Natural killer cell (primary cell): ENCODE data around the gene GPR35. TPM values are rescaled to one million over a fixed set of nuclear protein-coding genes. Genes with fewer than 3 reads are reported as not detected.

ENCODE experiments used
- ATAC-seq, 3 donors: fragments of 150-1000 bp in 2 of 3; fragments of 200-7000 bp in 1 of 3; cut with Tn5 transposase; 1 replicate in 1 of 3; 2 replicates in 2 of 3; pipeline ENCODE4 v1.10.0; 2021; ENCODE audit warnings: mild to moderate bottlenecking in 2 of 3, moderate library complexity in 2 of 3
- DNase-seq, 2 donors: peaks; one replicate each; pipeline versions ENCODE4 v3.0.0 to v3.0.0-alpha.2; 2013 to 2021; ENCODE audit warnings: mixed read lengths in 1 of 2
- H3K27ac ChIP-seq: one replicate; pipeline ENCODE4 v1.5.1; 2013; ENCODE audit warnings: mild to moderate bottlenecking, low read length
- H3K27me3 ChIP-seq: one replicate; pipeline ENCODE4 v1.6.1; 2013; ENCODE audit warnings: low read length; ENCODE audit not compliant: control insufficient read depth, insufficient read depth
- H3K36me3 ChIP-seq: one replicate; pipeline ENCODE4 v1.6.1; 2013; ENCODE audit warnings: low read length; ENCODE audit not compliant: control insufficient read depth, insufficient read depth
- H3K4me1 ChIP-seq: one replicate; pipeline ENCODE4 v1.6.1; 2013; ENCODE audit warnings: low read length; ENCODE audit not compliant: control insufficient read depth, insufficient read depth
- H3K4me3 ChIP-seq: one replicate; pipeline ENCODE4 v1.5.1; 2013; ENCODE audit warnings: low read length
- H3K9me3 ChIP-seq: one replicate; pipeline ENCODE4 v1.6.1; 2013; ENCODE audit warnings: low read length; ENCODE audit not compliant: control insufficient read depth, insufficient read depth
- H3K27ac Mint-ChIP-seq, 2 donors: one replicate each; pipeline ENCODE4 v1.8.0; 2022; ENCODE audit warnings: mild to moderate bottlenecking in 2 of 2, mixed read lengths in 2 of 2, moderate library complexity in 1 of 2
- H3K27me3 Mint-ChIP-seq, 2 donors: one replicate each; pipeline ENCODE4 v1.8.0; 2022; ENCODE audit warnings: low read depth in 2 of 2, mixed read lengths in 2 of 2
- H3K36me3 Mint-ChIP-seq: one replicate; pipeline ENCODE4 v1.8.0; 2022; ENCODE audit warnings: mixed read lengths
- H3K4me1 Mint-ChIP-seq, 2 donors: one replicate each; pipeline ENCODE4 v1.8.0; 2022; ENCODE audit warnings: mixed read lengths in 2 of 2
- H3K4me3 Mint-ChIP-seq: one replicate; pipeline ENCODE4 v1.8.0; 2022; ENCODE audit warnings: mild to moderate bottlenecking, moderate library complexity, mixed read lengths
- H3K9me3 Mint-ChIP-seq, 2 donors: one replicate each; pipeline ENCODE4 v1.8.0; 2022; ENCODE audit warnings: mixed read lengths in 2 of 2
- WGBS: methylation state at CpG from one replicate; pipeline ENCODE4 v1.1.7; 2013; ENCODE audit warnings: missing lambda C conversion rate; ENCODE audit not compliant: insufficient coverage; 5-methylcytosine and 5-hydroxymethylcytosine counted together
- intact Hi-C: fragments of 100-400 bp; cut with micrococcal nuclease; formaldehyde crosslinking; loops from one replicate; pipeline ENCODE4 v1.14.2; 2022
- total RNA-seq, 4 donors: library from RNA; stranded (reverse); fragments of 120-200 nt in 1 of 4; gene quantifications; one replicate each; pipeline versions ENCODE4 v1.2.3 to v1.2.4, GENCODE V29; 2013 to 2022
- TF ChIP-seq, protein P1 (sequence below): fragments of 200-600 bp; IDR thresholded peaks from one replicate; pipeline ENCODE4 v1.8.0; 2022; ENCODE audit warnings: antibody characterized with exemption

The GPR35 gene
- total RNA-seq, 3 donors from 2014 or later (not counting 1 experiment from before 2014, with no cell fraction given), result 10.6 to 19.7 (median 15.7) TPM

GRCh38 chr2:240582781-240583180 is 42.5 kb upstream of the GPR35 start:
- no peak overlapping the region for H3K4me3 ChIP-seq
- intact Hi-C loops, result no loop called here
- H3K27ac ChIP-seq, result no peak overlapping the region
- H3K4me1 Mint-ChIP-seq, result peaks cover 44 to 55% of the 10 kb centered on the region in 2 donors
- H3K36me3 Mint-ChIP-seq, result no peaks in the 10 kb centered on the region
- TF ChIP-seq, protein P1, sequence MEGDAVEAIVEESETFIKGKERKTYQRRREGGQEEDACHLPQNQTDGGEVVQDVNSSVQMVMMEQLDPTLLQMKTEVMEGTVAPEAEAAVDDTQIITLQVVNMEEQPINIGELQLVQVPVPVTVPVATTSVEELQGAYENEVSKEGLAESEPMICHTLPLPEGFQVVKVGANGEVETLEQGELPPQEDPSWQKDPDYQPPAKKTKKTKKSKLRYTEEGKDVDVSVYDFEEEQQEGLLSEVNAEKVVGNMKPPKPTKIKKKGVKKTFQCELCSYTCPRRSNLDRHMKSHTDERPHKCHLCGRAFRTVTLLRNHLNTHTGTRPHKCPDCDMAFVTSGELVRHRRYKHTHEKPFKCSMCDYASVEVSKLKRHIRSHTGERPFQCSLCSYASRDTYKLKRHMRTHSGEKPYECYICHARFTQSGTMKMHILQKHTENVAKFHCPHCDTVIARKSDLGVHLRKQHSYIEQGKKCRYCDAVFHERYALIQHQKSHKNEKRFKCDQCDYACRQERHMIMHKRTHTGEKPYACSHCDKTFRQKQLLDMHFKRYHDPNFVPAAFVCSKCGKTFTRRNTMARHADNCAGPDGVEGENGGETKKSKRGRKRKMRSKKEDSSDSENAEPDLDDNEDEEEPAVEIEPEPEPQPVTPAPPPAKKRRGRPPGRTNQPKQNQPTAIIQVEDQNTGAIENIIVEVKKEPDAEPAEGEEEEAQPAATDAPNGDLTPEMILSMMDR, result no peak
- no peaks in the 10 kb centered on the region for H3K27me3 ChIP-seq
- H3K36me3 ChIP-seq, result peaks cover 7% of the 10 kb centered on the region
- H3K9me3 Mint-ChIP-seq, result no peaks in the 10 kb centered on the region
- WGBS, result 92% methylated on average over 3 of the region's 3 CpGs
- peaks cover 53% of the 10 kb centered on the region for H3K4me1 ChIP-seq
- no peaks in the 10 kb centered on the region for H3K27me3 Mint-ChIP-seq
- ATAC-seq (no peak), DNase-seq (no peak)
- H3K27ac Mint-ChIP-seq, result no peak overlapping the region
- H3K9me3 ChIP-seq, result no peaks in the 10 kb centered on the region
- no peak overlapping the region for H3K4me3 Mint-ChIP-seq

- ATAC-seq, result no peak
- no peak overlapping the region for H3K27ac Mint-ChIP-seq
- H3K9me3 ChIP-seq, result no peaks in the 10 kb centered on the region
- peaks cover 57% of the 10 kb centered on the region for H3K4me1 ChIP-seq
- no peak for DNase-seq
- TF ChIP-seq, protein P1, result no peak
- no peaks in the 10 kb centered on the region for H3K27me3 ChIP-seq
- H3K36me3 ChIP-seq, result no peaks in the 10 kb centered on the region
- no peaks in the 10 kb centered on the region for H3K9me3 Mint-ChIP-seq
- H3K4me1 Mint-ChIP-seq, result peaks cover 51 to 61% of the 10 kb centered on the region in 2 donors
- no peaks in the 10 kb centered on the region for H3K36me3 Mint-ChIP-seq
- no peaks in the 10 kb centered on the region for H3K27me3 Mint-ChIP-seq
- 95% methylated on average over 3 of the region's 4 CpGs for WGBS
- no peak overlapping the region for H3K27ac ChIP-seq
- no peak overlapping the region for H3K4me3 ChIP-seq
- no peak overlapping the region for H3K4me3 Mint-ChIP-seq
- intact Hi-C loops, result no loop called here
Measured at GRCh38 chr2:240583774-240584173, 41.5 kb upstream of the GPR35 start.

GRCh38 chr2:240584486-240585031 is 40.7 kb upstream of the GPR35 start:
- H3K4me1 ChIP-seq, result peaks cover 50% of the 10 kb centered on the region
- Mint-ChIP-seq H3K36me3 (no peaks in the 10 kb centered on the region), H3K27ac (peak overlapping the region in 1 of 2 donors; percentile 42), H3K4me1 (peaks cover 53 to 59% of the 10 kb centered on the region in 2 donors), H3K9me3 (no peaks in the 10 kb centered on the region), H3K27me3 (no peaks in the 10 kb centered on the region), H3K4me3 (peak overlapping the region; percentile 49)
- no peaks in the 10 kb centered on the region for H3K27me3 ChIP-seq
- 60% methylated on average over 4 of the region's 4 CpGs for WGBS
- peak overlapping the region; percentile 91 for H3K27ac ChIP-seq
- no peak for DNase-seq
- no peak for ATAC-seq
- no peaks in the 10 kb centered on the region for H3K9me3 ChIP-seq
- TF ChIP-seq, protein P1, result no peak
- intact Hi-C loops, result no loop called here
- H3K36me3 ChIP-seq, result peaks cover 2% of the 10 kb centered on the region
- H3K4me3 ChIP-seq, result no peak overlapping the region

DNA sequence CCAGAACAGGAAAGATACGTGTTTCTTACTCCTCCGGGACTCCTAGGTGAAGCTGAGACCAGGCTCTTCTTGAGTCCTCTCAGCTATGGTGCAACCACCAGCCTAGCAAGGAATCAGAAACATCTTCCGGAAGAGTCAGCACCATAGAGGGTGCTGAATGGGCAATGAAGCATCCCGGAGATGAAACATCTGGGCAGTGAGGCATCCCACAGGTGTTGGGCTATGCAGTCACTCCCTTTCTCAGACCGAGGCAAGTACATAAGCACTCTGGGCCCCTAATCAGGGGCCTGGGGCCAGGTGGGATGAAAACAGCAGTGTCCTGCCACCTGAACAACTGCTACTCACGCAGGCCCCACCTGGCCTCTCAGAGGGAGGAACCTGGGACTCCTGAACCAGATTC is 40.2 kb upstream of the GPR35 start:
- Histone ChIP-seq H3K36me3 (peaks cover 6% of the 10 kb centered on the region), H3K4me1 (peaks cover 44% of the 10 kb centered on the region)
- intact Hi-C loops, result no loop called here

More for the DNA sequence above, 40.2 kb upstream of the GPR35 start:
- no peaks in the 10 kb centered on the region for H3K36me3 Mint-ChIP-seq
- Histone ChIP-seq H3K9me3 (no peaks in the 10 kb centered on the region), H3K27me3 (no peaks in the 10 kb centered on the region), H3K4me3 (no peak overlapping the region), H3K27ac (peak overlapping the region; percentile 91)
- peaks cover 48 to 53% of the 10 kb centered on the region in 2 donors for H3K4me1 Mint-ChIP-seq
- ATAC-seq, result no peak
- TF ChIP-seq, protein P1, result no peak
- H3K9me3 Mint-ChIP-seq, result no peaks in the 10 kb centered on the region
- H3K4me3 Mint-ChIP-seq, result peak overlapping the region; percentile 49
- 80% methylated on average over 6 of the region's 6 CpGs for WGBS
- peak overlapping the region in 1 of 2 donors; percentile 42 for H3K27ac Mint-ChIP-seq
- no peaks in the 10 kb centered on the region for H3K27me3 Mint-ChIP-seq
- DNase-seq, result no peak
